HG03280 (cell line): ENCODE results near the gene MMP28.

Experiments used
- ATAC-seq: cut with Tn5 transposase; IDR thresholded peaks from one replicate; pipeline ENCODE4 v1.9.1; 2021; ENCODE audit warnings: mild to moderate bottlenecking, moderate library complexity; ENCODE audit not compliant: unreplicated experiment

Gene MMP28

GRCh38 chr17:35745246-35745645, 50.2 kb downstream of the MMP28 start:
- ATAC-seq: no peak

- ATAC-seq: no peak
Observed at GRCh38 chr17:35744830-35745229, 50.6 kb downstream of the MMP28 start.

GRCh38 chr17:35743626-35744328, 51.7 kb downstream of the MMP28 start:
- no peak for ATAC-seq

- no peak for ATAC-seq
Observed at GRCh38 chr17:35742896-35743477, 52.5 kb downstream of the MMP28 start.

GRCh38 chr17:35742496-35742895, 52.9 kb downstream of the MMP28 start:
- ATAC-seq: no peak

- ATAC-seq: no peak
Observed at GRCh38 chr17:35740997-35741931, 54.2 kb downstream of the MMP28 start.

GRCh38 chr17:35740216-35740615, 55.2 kb downstream of the MMP28 start:
- ATAC-seq: no peak

GRCh38 chr17:35738519-35739133, 56.8 kb downstream of the MMP28 start:
- ATAC-seq: no peak

GRCh38 chr17:35736236-35736635, 59.2 kb downstream of the MMP28 start:
- no peak for ATAC-seq

GRCh38 chr17:35735036-35735805, 60.2 kb downstream of the MMP28 start:
- no peak for ATAC-seq

GRCh38 chr17:35734396-35734795, 61.0 kb downstream of the MMP28 start:
- no peak for ATAC-seq

- no peak for ATAC-seq
Observed at GRCh38 chr17:35733366-35733765, 62.1 kb downstream of the MMP28 start.

- ATAC-seq: no peak
Observed at GRCh38 chr17:35732806-35733136, 62.7 kb downstream of the MMP28 start.

- no peak for ATAC-seq
Observed at GRCh38 chr17:35731917-35732805, 63.3 kb downstream of the MMP28 start.

- no peak for ATAC-seq
Observed at GRCh38 chr17:35731239-35731916, 64.1 kb downstream of the MMP28 start, which contains the start of gene RASL10B. RASL10B (plus strand) TSS chr17:35731639; CDS start chr17:35735185, 3,546 bp downstream.

- ATAC-seq: no peak
Observed at GRCh38 chr17:35730400-35731005, 64.9 kb downstream of the MMP28 start.

GRCh38 chr17:35729405-35729833, 66.0 kb downstream of the MMP28 start:
- ATAC-seq: no peak

GRCh38 chr17:35728551-35728950, 66.9 kb downstream of the MMP28 start:
- no peak for ATAC-seq
